Measurements from ENCODE around the gene ZNF862.

Gene ZNF862

GRCh38 chr7:149792220-149792595 is 46.0 kb upstream of the ZNF862 start:
- no peak for TF ChIP-seq CTCF (IDR thresholded peaks at IDR 0.05; ENCODE audit: insufficient read depth, low read length, missing control alignments)
- CTCF ChIA-PET: no interaction called here
- POLR2A ChIA-PET: no interaction called here
- DNase-seq (ENCODE audit: low read depth, low spot score): no peak
- no peak overlapping the region for H3K4me3 ChIP-seq (ENCODE audit: low read depth, low read length)

GRCh38 chr7:149793261-149793660 is 44.9 kb upstream of the ZNF862 start:
- TF ChIP-seq CTCF (IDR thresholded peaks at IDR 0.05; ENCODE audit: insufficient read depth, low read length, missing control alignments): no peak
- ChIA-PET CTCF (no interaction called here), POLR2A (no interaction called here)
- DNase-seq (ENCODE audit: low read depth, low spot score): no peak
- H3K4me3 ChIP-seq (ENCODE audit: low read depth, low read length): no peak overlapping the region

GRCh38 chr7:149794661-149795060 is 43.5 kb upstream of the ZNF862 start:
- ChIA-PET POLR2A (no interaction called here), CTCF (interaction anchor here (1.0 kb wide), 1 partner anchor 15 kb away, joined by 3 read pairs; no protein-coding TSS in a partner anchor)
- no peak for DNase-seq (ENCODE audit: low read depth, low spot score)
- H3K4me3 ChIP-seq (ENCODE audit: low read depth, low read length): no peak overlapping the region
- no peak for TF ChIP-seq CTCF (IDR thresholded peaks at IDR 0.05; ENCODE audit: insufficient read depth, low read length, missing control alignments)

GRCh38 chr7:149795126-149795525 is 43.0 kb upstream of the ZNF862 start:
- CTCF ChIA-PET: interaction anchor here (1.0 kb wide), 1 partner anchor 15 kb away, joined by 3 read pairs; no protein-coding TSS in a partner anchor
- TF ChIP-seq CTCF (IDR thresholded peaks at IDR 0.05; ENCODE audit: insufficient read depth, low read length, missing control alignments): no peak
- no peak for DNase-seq (ENCODE audit: low read depth, low spot score)
- POLR2A ChIA-PET: no interaction called here
- H3K4me3 ChIP-seq (ENCODE audit: low read depth, low read length): no peak overlapping the region

- CTCF ChIA-PET: interaction anchor here (1.0 to 1.1 kb wide), 3 partner anchors 10 to 134 kb away, joined by 3 to 6 read pairs (median 3); no protein-coding TSS in a partner anchor
- no peak overlapping the region for H3K4me3 ChIP-seq (ENCODE audit: low read depth, low read length)
- no peak for DNase-seq (ENCODE audit: low read depth, low spot score)
- POLR2A ChIA-PET: no interaction called here
- TF ChIP-seq CTCF (IDR thresholded peaks at IDR 0.05; ENCODE audit: insufficient read depth, low read length, missing control alignments): no peak
Measured at GRCh38 chr7:149796287-149796860, 41.8 kb upstream of the ZNF862 start.

DNA sequence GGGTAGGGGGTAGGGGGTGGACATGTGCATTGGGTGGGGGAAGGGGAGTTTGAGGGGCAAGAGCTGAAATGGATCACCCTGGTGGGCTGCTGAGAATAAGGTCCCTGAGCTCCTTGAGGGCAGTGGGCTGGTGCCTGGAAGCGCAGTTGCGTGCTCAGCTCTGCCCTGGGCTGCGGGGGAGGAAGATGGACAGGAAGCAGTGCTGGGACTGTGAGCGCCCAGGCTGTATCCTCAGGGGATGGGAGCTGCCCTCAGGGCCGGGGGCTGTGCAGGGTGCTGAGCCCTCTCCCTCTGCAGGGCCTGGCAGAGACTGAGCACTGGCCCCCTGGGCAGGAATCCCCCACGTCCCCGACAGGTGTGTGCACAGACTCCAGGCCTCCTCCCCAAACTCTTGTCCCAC is 40.4 kb upstream of the ZNF862 start:
- no peak for DNase-seq (ENCODE audit: low read depth, low spot score)
- H3K4me3 ChIP-seq (ENCODE audit: low read depth, low read length): no peak overlapping the region
- CTCF ChIA-PET: interaction anchor here (1.2 kb wide), 1 partner anchor 10 kb away, joined by 4 read pairs; no protein-coding TSS in a partner anchor
- TF ChIP-seq CTCF (IDR thresholded peaks at IDR 0.05; ENCODE audit: insufficient read depth, low read length, missing control alignments): no peak
- POLR2A ChIA-PET: no interaction called here

Data from AG04449 (cell line).